BJ (cell line): ENCODE results near the gene NGLY1. TPM values are rescaled to one million over a fixed set of nuclear protein-coding genes. Genes with fewer than 3 reads are reported as not detected.

Source experiments
- CTCF ChIA-PET: fragments of 350-600 bp; formaldehyde crosslinking; extraction: SDS; loops from one replicate; lab custom pipeline; 2021; ENCODE audit warnings: antibody characterized with exemption, inconsistent platforms; lab: Yijun Ruan, JAX
- POLR2A ChIA-PET: fragments of 300-600 bp; sonication (Branson Sonifier 250); formaldehyde crosslinking; extraction: SDS; loops from one replicate; lab custom pipeline; 2021; ENCODE audit warnings: antibody characterized with exemption; lab: Charles Lee
- DNase-seq: peaks from one replicate; pipeline ENCODE4 v3.0.0-alpha.2; 2011; ENCODE audit warnings: low read depth
- H3K27me3 ChIP-seq: 2 replicates; pipeline ENCODE4 v1.6.0; 2011; ENCODE audit warnings: low read length; ENCODE audit not compliant: control insufficient read depth, insufficient read depth
- H3K36me3 ChIP-seq: 2 replicates; pipeline ENCODE4 v1.5.1; 2011; ENCODE audit warnings: low read length; ENCODE audit not compliant: control insufficient read depth, insufficient read depth
- H3K4me3 ChIP-seq: 2 replicates; pipeline ENCODE4 v1.5.1; 2011; ENCODE audit warnings: low read depth, mild to moderate bottlenecking, control low read depth, low read length
- CTCF ChIP-seq: IDR thresholded peaks from 2 replicates; pipeline ENCODE4 v1.5.1; 2011; ENCODE audit warnings: low read depth, mild to moderate bottlenecking, control low read depth, inconsistent platforms, low read length, moderate library complexity; ENCODE audit not compliant: insufficient read depth
- polyA plus RNA-seq: library from polyadenylated mRNA; depleted of rRNA; stranded (reverse); fragments of >200 nt; gene quantifications from 2 replicates; pipeline ENCODE4 v1.2.3, GENCODE V29; 2011

NGLY1 gene
- polyA plus RNA-seq, 1 experiment: 8.2 TPM

DNA sequence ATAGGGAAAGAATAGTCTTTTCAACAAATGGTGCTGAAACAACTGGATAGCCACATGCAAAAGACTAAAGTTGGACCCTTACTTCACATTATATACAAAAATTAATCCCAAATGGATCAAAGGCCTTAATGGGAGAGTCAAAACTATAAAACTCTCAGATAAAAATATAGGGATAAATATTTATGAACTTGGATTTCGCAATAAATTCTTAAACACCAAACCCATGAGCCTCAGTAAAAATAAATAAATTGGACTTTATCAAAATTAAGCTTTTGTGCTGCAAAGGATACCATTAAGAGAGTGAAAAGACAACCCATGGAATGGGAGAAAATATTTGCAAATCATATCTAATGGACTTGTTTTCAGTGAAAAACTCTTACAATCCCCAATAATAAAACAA lies 99.8 kb downstream of the NGLY1 start:
- no peak for DNase-seq
- TF ChIP-seq CTCF: no peak
- POLR2A ChIA-PET: no interaction called here
- CTCF ChIA-PET: interaction anchor here (1.2 kb wide), 1 partner anchor 35 kb away, joined by 3 read pairs; no protein-coding TSS in a partner anchor
- Histone ChIP-seq H3K36me3 (no peaks in the 10 kb centered on the region), H3K4me3 (no peak overlapping the region), H3K27me3 (no peaks in the 10 kb centered on the region)

GRCh38 chr3:25679642-25680302 lies 103.5 kb downstream of the NGLY1 start:
- TF ChIP-seq CTCF: no peak
- DNase-seq: no peak
- Histone ChIP-seq H3K4me3 (no peak overlapping the region), H3K27me3 (no peaks in the 10 kb centered on the region), H3K36me3 (no peaks in the 10 kb centered on the region)
- ChIA-PET POLR2A (no interaction called here), CTCF (no interaction called here)

DNA sequence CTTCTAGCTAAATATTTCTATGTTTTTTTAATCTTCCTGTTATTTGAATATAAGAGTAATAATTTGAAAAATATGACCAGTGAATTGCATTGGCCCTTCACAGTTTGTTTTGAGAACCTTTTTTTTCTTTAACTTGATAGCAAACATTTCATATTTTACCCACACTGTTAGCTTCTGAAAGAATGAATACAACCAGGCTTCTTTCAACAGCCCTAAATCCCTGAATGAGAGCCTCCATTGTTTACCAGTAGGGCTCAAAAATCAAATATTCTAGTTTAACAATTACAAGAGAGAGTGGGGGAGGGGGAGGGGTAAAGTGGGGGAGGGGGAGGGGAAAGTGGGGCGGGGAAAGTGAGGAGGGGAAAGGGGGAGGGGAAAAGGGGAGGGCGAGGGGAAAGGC lies 104.1 kb downstream of the NGLY1 start:
- H3K36me3 ChIP-seq: no peaks in the 10 kb centered on the region
- no peaks in the 10 kb centered on the region for H3K27me3 ChIP-seq
- ChIA-PET CTCF (no interaction called here), POLR2A (no interaction called here)
- DNase-seq: no peak
- TF ChIP-seq CTCF: no peak
- H3K4me3 ChIP-seq: no peak overlapping the region

- ChIA-PET CTCF (no interaction called here), POLR2A (no interaction called here)
- H3K36me3 ChIP-seq: no peaks in the 10 kb centered on the region
- H3K4me3 ChIP-seq: no peak overlapping the region
- H3K27me3 ChIP-seq: no peaks in the 10 kb centered on the region
- DNase-seq: no peak
- no peak for TF ChIP-seq CTCF
Measured at GRCh38 chr3:25678581-25678980, 104.7 kb downstream of the NGLY1 start.

- POLR2A ChIA-PET: no interaction called here
- Histone ChIP-seq H3K36me3 (no peaks in the 10 kb centered on the region), H3K27me3 (no peaks in the 10 kb centered on the region), H3K4me3 (no peak overlapping the region)
- no peak for TF ChIP-seq CTCF
- CTCF ChIA-PET: no interaction called here
- DNase-seq: no peak
Measured at GRCh38 chr3:25677121-25677520, 106.1 kb downstream of the NGLY1 start.
